Measurements from ENCODE around the gene SMAP1.

SMAP1 gene

GRCh38 chr6:70686548-70687133 lies 19.0 kb downstream of the SMAP1 start:
- no peak for TF ChIP-seq POLR2AphosphoS5 (IDR thresholded peaks at IDR 0.05; ENCODE audit: low read depth, low read length)

GRCh38 chr6:70693887-70694286 lies 26.2 kb downstream of the SMAP1 start:
- no peak for TF ChIP-seq TAF1 (IDR thresholded peaks at IDR 0.05; ENCODE audit: borderline replicate concordance, insufficient read depth, low read length)
- no peak for TF ChIP-seq FOXP2 (optimal IDR thresholded peaks at IDR 0.05; ENCODE audit: borderline replicate concordance, extremely low read depth, extremely low read length, insufficient read depth)
- no peak for TF ChIP-seq SIN3A (IDR thresholded peaks at IDR 0.05; ENCODE audit: borderline replicate concordance, insufficient read depth, low read length)
- no peak for TF ChIP-seq REST (IDR thresholded peaks at IDR 0.05; ENCODE audit: insufficient read depth in 1 of 2, low read depth in 2 of 2, low read length in 2 of 2)
- no peak for TF ChIP-seq POLR2AphosphoS5 (IDR thresholded peaks at IDR 0.05; ENCODE audit: low read depth, low read length)

GRCh38 chr6:70694371-70694770 lies 26.7 kb downstream of the SMAP1 start:
- TF ChIP-seq SIN3A (IDR thresholded peaks at IDR 0.05; ENCODE audit: borderline replicate concordance, insufficient read depth, low read length) (no peak), TAF1 (IDR thresholded peaks at IDR 0.05; ENCODE audit: borderline replicate concordance, insufficient read depth, low read length) (no peak), REST (IDR thresholded peaks at IDR 0.05; ENCODE audit: insufficient read depth in 1 of 2, low read depth in 2 of 2, low read length in 2 of 2) (no peak), POLR2AphosphoS5 (IDR thresholded peaks at IDR 0.05; ENCODE audit: low read depth, low read length) (no peak), FOXP2 (optimal IDR thresholded peaks at IDR 0.05; ENCODE audit: borderline replicate concordance, extremely low read depth, extremely low read length, insufficient read depth) (no peak)

GRCh38 chr6:70700922-70701876 lies 33.5 kb downstream of the SMAP1 start:
- TF ChIP-seq TAF1 (IDR thresholded peaks at IDR 0.05; ENCODE audit: borderline replicate concordance, insufficient read depth, low read length) (no peak), POLR2AphosphoS5 (IDR thresholded peaks at IDR 0.05; ENCODE audit: low read depth, low read length) (no peak), REST (IDR thresholded peaks at IDR 0.05; ENCODE audit: insufficient read depth in 1 of 2, low read depth in 2 of 2, low read length in 2 of 2) (no peak), SIN3A (IDR thresholded peaks at IDR 0.05; ENCODE audit: borderline replicate concordance, insufficient read depth, low read length) (no peak), FOXP2 (optimal IDR thresholded peaks at IDR 0.05; ENCODE audit: borderline replicate concordance, extremely low read depth, extremely low read length, insufficient read depth) (no peak)

GRCh38 chr6:70705772-70706171 lies 38.1 kb downstream of the SMAP1 start:
- TF ChIP-seq REST (IDR thresholded peaks at IDR 0.05; ENCODE audit: insufficient read depth in 1 of 2, low read depth in 2 of 2, low read length in 2 of 2) (no peak), SIN3A (IDR thresholded peaks at IDR 0.05; ENCODE audit: borderline replicate concordance, insufficient read depth, low read length) (no peak), FOXP2 (optimal IDR thresholded peaks at IDR 0.05; ENCODE audit: borderline replicate concordance, extremely low read depth, extremely low read length, insufficient read depth) (no peak), POLR2AphosphoS5 (IDR thresholded peaks at IDR 0.05; ENCODE audit: low read depth, low read length) (no peak), TAF1 (IDR thresholded peaks at IDR 0.05; ENCODE audit: borderline replicate concordance, insufficient read depth, low read length) (no peak)

Measured in PFSK-1 (cell line).